Measurements from ENCODE around the gene SUDS3. TPM values are rescaled to one million over a fixed set of nuclear protein-coding genes. Genes with fewer than 3 reads are reported as not detected.

SUDS3 gene
- total RNA-seq, 6 experiments from 2014 or later, result 9.7 to 15.9 (median 13.6) TPM

GRCh38 chr12:118418385-118419057, 42.2 kb downstream of the SUDS3 start:
- no peak for DNase-seq
- 64% methylated on average over 1 of the region's 1 CpG for WGBS (ENCODE audit: insufficient coverage, low coverage, low lambda C conversion rate, missing lambda C conversion rate)
- intact Hi-C loops (cut with DNase I), result no loop called here

DNA sequence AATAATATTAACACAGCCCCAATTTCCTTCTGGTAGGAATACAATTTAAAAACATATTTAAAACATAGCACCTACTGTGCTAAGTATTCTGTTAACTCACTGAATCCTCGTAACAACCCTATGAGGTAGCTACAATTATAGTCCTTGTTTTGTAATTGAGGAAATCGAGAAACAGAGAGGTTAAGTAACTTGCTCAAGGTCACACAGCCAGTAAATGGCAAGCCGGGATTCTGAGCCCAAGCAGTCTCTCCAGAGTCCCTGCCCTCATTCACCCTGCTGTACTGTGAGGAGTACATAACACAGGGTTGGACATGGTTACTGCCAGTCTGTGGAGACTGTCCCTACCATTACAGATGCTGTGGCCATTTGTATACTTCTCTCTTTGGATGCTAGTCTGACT, 44.3 kb downstream of the SUDS3 start:
- WGBS (ENCODE audit: insufficient coverage, low coverage, low lambda C conversion rate, missing lambda C conversion rate), result 89% methylated on average over 3 of the region's 3 CpGs
- ATAC-seq (no peak), DNase-seq (no peak)
- Histone ChIP-seq H3K27ac (no peak overlapping the region), H3K36me3 (peaks cover 0 to 11% (median under 1%) of the 10 kb centered on the region in 4 donors), H3K27me3 (no peaks in the 10 kb centered on the region), H3K4me3 (no peak overlapping the region), H3K4me1 (peaks cover 0 to 6% (median 0%) of the 10 kb centered on the region in 4 donors), H3K9me3 (no peaks in the 10 kb centered on the region)
- intact Hi-C loops (cut with DNase I), result no loop called here
- no peak for TF ChIP-seq CTCF (IDR thresholded peaks at IDR 0.05)
- no peak for TF ChIP-seq POLR2A (IDR thresholded peaks at IDR 0.05)

More at GRCh38 chr12:118418385-118419057, 42.2 kb downstream of the SUDS3 start:
- ATAC-seq, result peak in 1 of 4 donors; percentile 71
- Histone ChIP-seq H3K27me3 (no peaks in the 10 kb centered on the region), H3K36me3 (peaks cover 0 to 31% (median 11%) of the 10 kb centered on the region in 4 donors), H3K4me3 (no peak overlapping the region), H3K4me1 (peaks cover 0 to 6% (median 0%) of the 10 kb centered on the region in 4 donors), H3K9me3 (no peaks in the 10 kb centered on the region), H3K27ac (no peak overlapping the region)
- TF ChIP-seq CTCF (IDR thresholded peaks at IDR 0.05), result no peak
- TF ChIP-seq POLR2A (IDR thresholded peaks at IDR 0.05), result no peak

DNA sequence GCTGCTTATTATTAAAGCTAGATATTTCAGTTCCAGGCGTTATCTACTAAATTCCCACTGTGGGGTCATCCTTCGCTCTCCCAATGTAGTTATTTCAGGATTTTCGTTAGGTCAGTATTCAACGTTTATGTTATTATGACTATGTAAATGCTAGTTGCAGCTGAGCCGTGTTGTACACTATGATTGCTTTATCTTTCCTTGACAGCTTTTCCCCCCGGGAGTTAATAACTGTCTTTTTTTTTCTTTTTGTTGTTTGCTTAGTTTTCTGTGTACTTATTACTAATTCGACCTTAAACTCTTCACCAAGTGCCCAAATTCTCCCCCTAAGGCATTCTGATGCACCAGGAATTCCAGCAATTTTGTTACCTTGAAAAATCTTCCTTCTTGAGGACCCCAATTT, 48.5 kb downstream of the SUDS3 start:
- intact Hi-C loops (cut with DNase I), result no loop called here
- Histone ChIP-seq H3K4me3 (no peak overlapping the region), H3K4me1 (no peaks in the 10 kb centered on the region), H3K9me3 (no peaks in the 10 kb centered on the region), H3K27ac (no peak overlapping the region), H3K27me3 (no peaks in the 10 kb centered on the region), H3K36me3 (no peaks in the 10 kb centered on the region)
- TF ChIP-seq CTCF (IDR thresholded peaks at IDR 0.05), result no peak
- no peak for TF ChIP-seq POLR2A (IDR thresholded peaks at IDR 0.05)
- ATAC-seq, result no peak
- 62% methylated on average over 5 of the region's 7 CpGs for WGBS (ENCODE audit: insufficient coverage, low coverage, low lambda C conversion rate, missing lambda C conversion rate)
- no peak for DNase-seq

GRCh38 chr12:118425364-118425763, 49.0 kb downstream of the SUDS3 start:
- H3K4me1 ChIP-seq, result no peaks in the 10 kb centered on the region
- H3K27me3 ChIP-seq, result no peaks in the 10 kb centered on the region
- no peak overlapping the region for H3K27ac ChIP-seq
- TF ChIP-seq POLR2A (IDR thresholded peaks at IDR 0.05) (no peak), CTCF (IDR thresholded peaks at IDR 0.05) (no peak)
- no peaks in the 10 kb centered on the region for H3K9me3 ChIP-seq
- no peaks in the 10 kb centered on the region for H3K36me3 ChIP-seq
- no peak overlapping the region for H3K4me3 ChIP-seq
- WGBS (ENCODE audit: insufficient coverage, low coverage, low lambda C conversion rate, missing lambda C conversion rate), result 69% methylated on average over 4 of the region's 4 CpGs
- intact Hi-C loops (cut with DNase I), result no loop called here
- no peak for ATAC-seq
- DNase-seq, result no peak

All from right lobe of liver (tissue), 6 donors.